Glutamatergic neuron (in vitro differentiated cells): Measurements from ENCODE around the gene CDKN2C. TPM values are rescaled to one million over a fixed set of nuclear protein-coding genes. Genes with fewer than 3 reads are reported as not detected.

ENCODE experiments used
- DNase-seq: peaks from one replicate; pipeline ENCODE4 v3.0.0; 2022
- H3K27ac Mint-ChIP-seq: one replicate; pipeline ENCODE4 v1.8.0; 2020; ENCODE audit warnings: mild to moderate bottlenecking, mixed read lengths, inconsistent platforms; ENCODE audit not compliant: unreplicated experiment
- H3K27me3 Mint-ChIP-seq: one replicate; pipeline ENCODE4 v1.8.0; 2020; ENCODE audit warnings: mild to moderate bottlenecking, moderate library complexity, mixed read lengths, inconsistent platforms; ENCODE audit not compliant: unreplicated experiment
- H3K36me3 Mint-ChIP-seq: one replicate; pipeline ENCODE4 v1.8.0; 2020; ENCODE audit warnings: mild to moderate bottlenecking, mixed read lengths, inconsistent platforms; ENCODE audit not compliant: unreplicated experiment
- H3K4me1 Mint-ChIP-seq: one replicate; pipeline ENCODE4 v1.8.0; 2020; ENCODE audit warnings: mild to moderate bottlenecking, low read depth, mixed read lengths, inconsistent platforms; ENCODE audit not compliant: unreplicated experiment
- H3K4me3 Mint-ChIP-seq: one replicate; pipeline ENCODE4 v1.8.0; 2020; ENCODE audit warnings: mild to moderate bottlenecking, mixed read lengths, inconsistent platforms; ENCODE audit not compliant: unreplicated experiment
- H3K9me3 Mint-ChIP-seq: one replicate; pipeline ENCODE4 v1.8.0; 2020; ENCODE audit warnings: mild to moderate bottlenecking, moderate library complexity, mixed read lengths, inconsistent platforms; ENCODE audit not compliant: unreplicated experiment
- CTCF ChIP-seq: fragments of 200-600 bp; sonication (generic); IDR thresholded peaks from one replicate; pipeline ENCODE4 v1.5.0; 2021; ENCODE audit not compliant: partially characterized antibody, unreplicated experiment
- total RNA-seq: library from RNA; stranded (reverse); fragmentation: NEBNext Ultra II Directional; extraction: Animal tissue kit (Norgen Biotek cat#: 25700); gene quantifications from one replicate; pipeline ENCODE4 v1.2.1, GENCODE V29; 2021; ENCODE audit not compliant: unreplicated experiment

CDKN2C gene
- total RNA-seq, 1 donor from 2014 or later: 1.3 TPM

GRCh38 chr1:50936321-50936720 is 33.7 kb upstream of the CDKN2C start:
- no peaks in the 10 kb centered on the region for H3K4me1 Mint-ChIP-seq
- H3K36me3 Mint-ChIP-seq: no peaks in the 10 kb centered on the region
- peaks cover 2% of the 10 kb centered on the region for H3K9me3 Mint-ChIP-seq
- H3K4me3 Mint-ChIP-seq: no peak overlapping the region
- no peaks in the 10 kb centered on the region for H3K27me3 Mint-ChIP-seq
- no peak for TF ChIP-seq CTCF
- DNase-seq: no peak
- H3K27ac Mint-ChIP-seq: no peak overlapping the region

GRCh38 chr1:50940291-50940690 is 29.8 kb upstream of the CDKN2C start:
- no peak for DNase-seq
- H3K27ac Mint-ChIP-seq: no peak overlapping the region
- no peak for TF ChIP-seq CTCF
- no peaks in the 10 kb centered on the region for H3K4me1 Mint-ChIP-seq
- H3K36me3 Mint-ChIP-seq: no peaks in the 10 kb centered on the region
- no peaks in the 10 kb centered on the region for H3K9me3 Mint-ChIP-seq
- H3K4me3 Mint-ChIP-seq: no peak overlapping the region
- peaks cover 1% of the 10 kb centered on the region for H3K27me3 Mint-ChIP-seq

GRCh38 chr1:50942334-50942733 is 27.7 kb upstream of the CDKN2C start:
- Mint-ChIP-seq H3K4me1 (peaks cover 3% of the 10 kb centered on the region), H3K36me3 (no peaks in the 10 kb centered on the region), H3K27ac (no peak overlapping the region), H3K4me3 (no peak overlapping the region), H3K27me3 (peaks cover 1% of the 10 kb centered on the region), H3K9me3 (no peaks in the 10 kb centered on the region)
- no peak for DNase-seq
- TF ChIP-seq CTCF: no peak

- H3K27ac Mint-ChIP-seq: no peak overlapping the region
- peaks cover 3% of the 10 kb centered on the region for H3K36me3 Mint-ChIP-seq
- peaks cover 12% of the 10 kb centered on the region for H3K4me1 Mint-ChIP-seq
Measured at GRCh38 chr1:50949286-50949982, 20.6 kb upstream of the CDKN2C start.

More at GRCh38 chr1:50949286-50949982, 20.6 kb upstream of the CDKN2C start:
- no peak overlapping the region for H3K4me3 Mint-ChIP-seq
- no peaks in the 10 kb centered on the region for H3K27me3 Mint-ChIP-seq
- H3K9me3 Mint-ChIP-seq: no peaks in the 10 kb centered on the region
- no peak for TF ChIP-seq CTCF
- DNase-seq: no peak
